GM19043 (cell line): ENCODE data around the gene CGREF1.

Experiments
- ATAC-seq: cut with Tn5 transposase; IDR thresholded peaks from one replicate; pipeline ENCODE4 v1.9.1; 2021; ENCODE audit warnings: low read depth; ENCODE audit not compliant: unreplicated experiment

Gene CGREF1

GRCh38 chr2:27051902-27052645 is 66.9 kb downstream of the CGREF1 start:
- no peak for ATAC-seq

- ATAC-seq = peak; percentile 70
These were observed 67.7 kb downstream of the CGREF1 start, which contains the start of gene AGBL5 for GRCh38 chr2:27050996-27051901. TSS of gene AGBL5 (plus strand) at chr2:27051668. CDS start at chr2:27052959, 1,291 bp downstream.
